ENCODE measurements around the gene CACNA1C.

The CACNA1C gene

GRCh38 chr12:2523844-2524243 is 471.1 kb downstream of the CACNA1C start:
- no peak for TF ChIP-seq MYC (IDR thresholded peaks at IDR 0.05; ENCODE audit: low read depth, low read length)
- no peak for TF ChIP-seq POLR2A (IDR thresholded peaks at IDR 0.05; ENCODE audit: extremely low read depth, insufficient read length)
- DNase-seq (ENCODE audit: low read depth): no peak

DNA sequence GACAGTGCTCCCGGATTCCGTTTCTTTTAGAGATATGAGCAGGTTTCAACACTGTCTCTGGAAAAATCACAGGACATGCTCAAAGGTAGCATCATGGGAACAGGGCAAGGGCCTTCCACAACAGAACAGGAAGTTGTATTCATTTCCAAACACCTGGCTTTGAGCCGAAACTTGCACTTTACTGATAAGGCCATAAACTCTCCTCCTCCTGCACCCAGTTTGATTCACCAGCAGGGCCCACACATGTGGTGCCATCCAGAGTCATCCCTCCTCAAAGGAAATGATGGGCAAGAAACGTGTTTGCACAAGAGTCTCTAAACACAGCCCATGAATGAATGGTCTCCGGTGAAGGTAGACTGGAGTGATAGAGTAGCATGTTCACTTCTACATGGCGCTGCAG is 473.6 kb downstream of the CACNA1C start:
- DNase-seq (ENCODE audit: low read depth): no peak
- no peak for TF ChIP-seq POLR2A (IDR thresholded peaks at IDR 0.05; ENCODE audit: extremely low read depth, insufficient read length)
- TF ChIP-seq, protein P1, sequence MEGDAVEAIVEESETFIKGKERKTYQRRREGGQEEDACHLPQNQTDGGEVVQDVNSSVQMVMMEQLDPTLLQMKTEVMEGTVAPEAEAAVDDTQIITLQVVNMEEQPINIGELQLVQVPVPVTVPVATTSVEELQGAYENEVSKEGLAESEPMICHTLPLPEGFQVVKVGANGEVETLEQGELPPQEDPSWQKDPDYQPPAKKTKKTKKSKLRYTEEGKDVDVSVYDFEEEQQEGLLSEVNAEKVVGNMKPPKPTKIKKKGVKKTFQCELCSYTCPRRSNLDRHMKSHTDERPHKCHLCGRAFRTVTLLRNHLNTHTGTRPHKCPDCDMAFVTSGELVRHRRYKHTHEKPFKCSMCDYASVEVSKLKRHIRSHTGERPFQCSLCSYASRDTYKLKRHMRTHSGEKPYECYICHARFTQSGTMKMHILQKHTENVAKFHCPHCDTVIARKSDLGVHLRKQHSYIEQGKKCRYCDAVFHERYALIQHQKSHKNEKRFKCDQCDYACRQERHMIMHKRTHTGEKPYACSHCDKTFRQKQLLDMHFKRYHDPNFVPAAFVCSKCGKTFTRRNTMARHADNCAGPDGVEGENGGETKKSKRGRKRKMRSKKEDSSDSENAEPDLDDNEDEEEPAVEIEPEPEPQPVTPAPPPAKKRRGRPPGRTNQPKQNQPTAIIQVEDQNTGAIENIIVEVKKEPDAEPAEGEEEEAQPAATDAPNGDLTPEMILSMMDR (IDR thresholded peaks at IDR 0.05; ENCODE audit: low read depth, low read length): no peak
- TF ChIP-seq, protein P2, sequence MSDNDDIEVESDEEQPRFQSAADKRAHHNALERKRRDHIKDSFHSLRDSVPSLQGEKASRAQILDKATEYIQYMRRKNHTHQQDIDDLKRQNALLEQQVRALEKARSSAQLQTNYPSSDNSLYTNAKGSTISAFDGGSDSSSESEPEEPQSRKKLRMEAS (IDR thresholded peaks at IDR 0.05; ENCODE audit: low read depth, low read length): no peak
- TF ChIP-seq MYC (IDR thresholded peaks at IDR 0.05; ENCODE audit: low read depth, low read length): no peak
- no peak overlapping the region for H3K4me3 ChIP-seq (ENCODE audit: low read depth, low read length)

More at GRCh38 chr12:2523844-2524243, 471.1 kb downstream of the CACNA1C start:
- H3K4me3 ChIP-seq (ENCODE audit: low read depth, low read length): no peak overlapping the region

- no peak for DNase-seq (ENCODE audit: low read depth)
- TF ChIP-seq, protein P1 (IDR thresholded peaks at IDR 0.05; ENCODE audit: low read depth, low read length): no peak
- TF ChIP-seq, protein P2 (IDR thresholded peaks at IDR 0.05; ENCODE audit: low read depth, low read length): no peak
- TF ChIP-seq MYC (IDR thresholded peaks at IDR 0.05; ENCODE audit: low read depth, low read length) (no peak), POLR2A (IDR thresholded peaks at IDR 0.05; ENCODE audit: extremely low read depth, insufficient read length) (no peak)
- H3K4me3 ChIP-seq (ENCODE audit: low read depth, low read length): no peak overlapping the region
Measured at GRCh38 chr12:2528001-2528400, 475.2 kb downstream of the CACNA1C start.

DNA sequence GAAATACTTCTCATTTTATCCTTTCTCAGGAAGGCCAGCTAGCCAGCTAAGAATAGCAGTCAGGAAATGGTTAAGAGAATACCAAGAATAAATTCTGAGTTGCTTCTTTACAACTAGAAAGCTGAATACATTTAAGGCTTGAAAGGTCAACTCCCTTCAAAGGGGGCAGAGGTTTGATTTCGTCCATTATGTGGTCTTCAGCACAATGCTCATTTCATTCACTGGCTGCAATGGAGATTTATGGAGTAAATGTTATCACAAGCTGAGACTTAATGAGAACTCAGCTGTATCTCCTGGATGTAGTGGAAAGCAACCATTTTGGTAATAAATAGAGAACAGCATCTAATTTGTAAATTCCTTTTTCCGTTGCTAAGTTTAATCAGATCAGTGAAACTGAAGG is 477.0 kb downstream of the CACNA1C start:
- H3K4me3 ChIP-seq (ENCODE audit: low read depth, low read length): no peak overlapping the region
- no peak for DNase-seq (ENCODE audit: low read depth)
- no peak for TF ChIP-seq MYC (IDR thresholded peaks at IDR 0.05; ENCODE audit: low read depth, low read length)
- TF ChIP-seq POLR2A (IDR thresholded peaks at IDR 0.05; ENCODE audit: extremely low read depth, insufficient read length): no peak
- TF ChIP-seq, protein P1 (IDR thresholded peaks at IDR 0.05; ENCODE audit: low read depth, low read length): no peak
- TF ChIP-seq, protein P2 (IDR thresholded peaks at IDR 0.05; ENCODE audit: low read depth, low read length): no peak

DNA sequence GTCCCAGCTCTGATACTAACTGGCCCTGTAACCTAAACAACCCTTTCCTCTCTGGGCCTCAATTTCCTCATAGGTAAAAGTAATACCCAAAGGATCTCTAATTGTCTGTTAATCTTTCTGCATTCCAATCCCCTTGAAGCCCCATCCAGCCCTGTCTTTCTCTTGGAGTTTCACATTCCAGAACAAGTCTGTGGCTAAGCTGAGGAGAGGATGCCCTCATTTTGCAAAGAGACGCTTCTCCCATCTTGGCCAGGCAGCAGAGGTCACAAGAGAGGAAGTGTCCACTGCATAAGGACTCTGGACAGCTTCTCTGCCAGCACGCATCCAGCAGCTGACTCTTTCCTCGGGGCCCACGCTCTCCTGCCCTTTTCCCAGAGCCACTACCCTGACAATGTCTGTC is 478.6 kb downstream of the CACNA1C start:
- no peak for TF ChIP-seq POLR2A (IDR thresholded peaks at IDR 0.05; ENCODE audit: extremely low read depth, insufficient read length)
- TF ChIP-seq MYC (IDR thresholded peaks at IDR 0.05; ENCODE audit: low read depth, low read length): no peak
- TF ChIP-seq, protein P1 (IDR thresholded peaks at IDR 0.05; ENCODE audit: low read depth, low read length): no peak
- TF ChIP-seq, protein P2 (IDR thresholded peaks at IDR 0.05; ENCODE audit: low read depth, low read length): no peak
- H3K4me3 ChIP-seq (ENCODE audit: low read depth, low read length): no peak overlapping the region
- DNase-seq (ENCODE audit: low read depth): no peak

DNA sequence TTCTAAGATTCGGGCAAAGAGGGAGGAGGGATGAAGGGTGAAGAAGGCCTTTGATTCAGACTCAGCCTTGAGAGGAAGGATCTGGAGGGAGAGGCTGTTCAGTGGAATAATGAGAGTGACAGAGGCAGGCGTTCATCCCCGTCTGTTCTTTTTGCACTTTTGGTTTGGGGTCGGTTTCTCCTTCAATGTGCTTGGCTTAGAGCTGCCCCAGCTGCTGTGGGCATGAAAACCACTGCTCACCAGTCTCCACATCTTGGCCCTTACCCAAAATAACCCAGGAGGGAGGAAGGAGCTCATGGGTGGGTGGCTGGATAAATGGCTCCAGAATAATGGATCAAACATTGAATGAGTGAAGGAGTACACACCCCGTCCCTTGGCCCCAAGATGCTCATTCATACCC is 480.2 kb downstream of the CACNA1C start:
- TF ChIP-seq, protein P1 (IDR thresholded peaks at IDR 0.05; ENCODE audit: low read depth, low read length): no peak
- TF ChIP-seq POLR2A (IDR thresholded peaks at IDR 0.05; ENCODE audit: extremely low read depth, insufficient read length): no peak
- TF ChIP-seq MYC (IDR thresholded peaks at IDR 0.05; ENCODE audit: low read depth, low read length): no peak
- TF ChIP-seq, protein P2 (IDR thresholded peaks at IDR 0.05; ENCODE audit: low read depth, low read length): no peak
- H3K4me3 ChIP-seq (ENCODE audit: low read depth, low read length): no peak overlapping the region
- DNase-seq (ENCODE audit: low read depth): no peak
